K562 (cell line): Measurements from ENCODE around the gene COL10A1. TPM values are rescaled to one million over a fixed set of nuclear protein-coding genes. Genes with fewer than 3 reads are reported as not detected.

Experiments used
- ATAC-seq: fragments of 200-7000 bp; cut with Tn5 transposase; 3 replicates; pipeline ENCODE4 v1.9.1; 2020; ENCODE audit warnings: moderate library complexity
- BruUV-seq: library from RNA; stranded (reverse); fragments of 400-500 nt; replicated peaks from 2 replicates; lab custom pipeline; 2021; lab: Mats Ljungman, UMichigan
- CTCF ChIA-PET: fragments of 300-600 bp; formaldehyde crosslinking; extraction: SDS; loops from one replicate; lab custom pipeline; 2021; ENCODE audit warnings: low intra/inter-chr PET ratio; lab: Yijun Ruan, JAX
- POLR2A ChIA-PET: fragments of 300-600, 350-650 bp; sonication (Branson Sonifier 250); formaldehyde crosslinking; extraction: SDS; loops from one replicate; lab custom pipeline; 2021; ENCODE audit warnings: antibody characterized with exemption, inconsistent platforms; lab: Yijun Ruan, JAX
- DNase-seq, 4 experiments: peaks; one replicate each; pipeline versions ENCODE4 v3.0.0 to v3.0.0-alpha.2; 2011 to 2018; ENCODE audit warnings: low spot score in 3 of 4, mixed read lengths in 3 of 4; ENCODE audit errors: extremely low read depth in 1 of 4
- FAIRE-seq: peaks from 2 replicates; lab custom pipeline; 2011; peaks lifted over from hg19 to GRCh38; lab: Jason Lieb, UNC
- H2AFZ ChIP-seq: 2 replicates; pipeline ENCODE4 v1.6.0; 2011; ENCODE audit warnings: low read depth, low read length, control low read depth, inconsistent platforms
- H3K27ac ChIP-seq: fragments of 200-600 bp; 3 replicates; pipeline ENCODE4 v1.8.0; 2011; ENCODE audit warnings: low read depth, mild to moderate bottlenecking, control low read depth, inconsistent platforms, low read length, moderate library complexity, mixed read lengths; ENCODE audit errors: extremely low read depth
- H3K27me3 ChIP-seq, 2 experiments: fragments of 300-600 bp in 1 of 2; 2 replicates in 1 of 2; 3 replicates in 1 of 2; pipeline versions ENCODE4 v1.6.0 to v1.8.0; 2011; ENCODE audit warnings: inconsistent platforms in 2 of 2, low read length in 2 of 2, mild to moderate bottlenecking in 1 of 2, mixed read lengths in 1 of 2, moderate library complexity in 1 of 2; ENCODE audit not compliant: control insufficient read depth in 2 of 2, insufficient read depth in 2 of 2
- H3K36me3 ChIP-seq: fragments of 300-600 bp; 3 replicates; pipeline ENCODE4 v1.8.0; 2011; ENCODE audit warnings: mild to moderate bottlenecking, low read length, inconsistent platforms; ENCODE audit not compliant: control insufficient read depth, insufficient read depth
- H3K4me1 ChIP-seq, 2 experiments: fragments of 200-600 bp in 1 of 2; replicated peaks in 1 of 2; 2 replicates in 1 of 2; 3 replicates in 1 of 2; pipeline versions ENCODE4 v1.5.1 to v1.8.0; 2011; ENCODE audit warnings: inconsistent platforms in 2 of 2, low read length in 2 of 2, mild to moderate bottlenecking in 1 of 2, mixed read lengths in 1 of 2, moderate library complexity in 1 of 2; ENCODE audit not compliant: control insufficient read depth in 2 of 2, insufficient read depth in 2 of 2
- H3K4me2 ChIP-seq: 2 replicates; pipeline ENCODE4 v1.6.1; 2011; ENCODE audit warnings: low read length, control low read depth, inconsistent platforms, mixed read lengths; ENCODE audit not compliant: insufficient read depth
- H3K4me3 ChIP-seq: fragments of 200-600 bp; sonication (generic), shearing (Covaris generic); 2 replicates; pipeline ENCODE4 v1.5.1; 2016; ENCODE audit warnings: control low read depth, inconsistent platforms
- H3K79me2 ChIP-seq: fragments of 200-600 bp; 3 replicates; pipeline ENCODE4 v1.8.0; 2011; ENCODE audit warnings: low read length, inconsistent platforms; ENCODE audit not compliant: control insufficient read depth, insufficient read depth
- H3K9ac ChIP-seq, 2 experiments: 2 replicates each; pipeline versions ENCODE4 v1.6.0 to v1.6.1; 2011; ENCODE audit warnings: low read depth in 2 of 2, low read length in 2 of 2, control low read depth in 1 of 2, inconsistent platforms in 1 of 2, mild to moderate bottlenecking in 1 of 2, mixed read lengths in 1 of 2; ENCODE audit not compliant: insufficient read depth in 1 of 2
- H3K9me1 ChIP-seq: one replicate; pipeline ENCODE4 v1.6.0; 2011; ENCODE audit warnings: inconsistent platforms, mild to moderate bottlenecking, low read length, moderate library complexity; ENCODE audit not compliant: control insufficient read depth, insufficient read depth
- H3K9me3 ChIP-seq: replicated peaks from 2 replicates; pipeline ENCODE4 v1.5.1; 2011; ENCODE audit warnings: low read depth, low read length, inconsistent platforms; ENCODE audit not compliant: control insufficient read depth, insufficient read depth
- H4K20me1 ChIP-seq: replicated peaks from 2 replicates; pipeline ENCODE4 v1.6.1; 2011; ENCODE audit warnings: low read length, inconsistent platforms, mixed read lengths; ENCODE audit not compliant: control insufficient read depth, insufficient read depth
- BACH1 ChIP-seq: fragments of 200-800 bp; sonication (Bioruptor generic); IDR thresholded peaks from 2 replicates; pipeline ENCODE4 v1.6.1; 2016; ENCODE audit warnings: missing genetic modification characterization, missing compliant biosample characterization
- CSDE1 ChIP-seq, 2 experiments: fragments of 450-650 bp; IDR thresholded peaks; 2 replicates each; pipeline ENCODE4 v1.6.1; 2016; ENCODE audit warnings: mild to moderate bottlenecking in 1 of 2
- CTBP1 ChIP-seq: fragments of 450-650 bp; IDR thresholded peaks from 2 replicates; pipeline ENCODE4 v1.6.1; 2016; ENCODE audit warnings: borderline replicate concordance
- FOXK1 ChIP-seq: sonication (generic); formaldehyde crosslinking; IDR thresholded peaks from 2 replicates; pipeline ENCODE4 v1.8.0; 2022; ENCODE audit warnings: missing genetic modification reagents, mild to moderate bottlenecking, borderline replicate concordance
- ZFP36 ChIP-seq: fragments of 150-350 bp; IDR thresholded peaks from 2 replicates; pipeline ENCODE4 v1.6.1; 2018; ENCODE audit warnings: low read length, low read depth; ENCODE audit not compliant: partially characterized antibody
- ZNF133 ChIP-seq: fragments of 250-450 bp; sonication (Bioruptor Pico); IDR thresholded peaks from 2 replicates; pipeline ENCODE4 v1.4.0; 2020; ENCODE audit warnings: mild to moderate bottlenecking
- ZNF436 ChIP-seq: fragments of 250-450, 450-650 bp; sonication (Bioruptor Pico); formaldehyde crosslinking; IDR thresholded peaks from 2 replicates; pipeline ENCODE4 v1.7.0; 2020; ENCODE audit warnings: mild to moderate bottlenecking
- WGBS: fragments of 100-300 bp; shearing (Covaris generic); methylation state at CpG from one replicate; pipeline ENCODE4 v1.1.6; 2016; ENCODE audit warnings: low coverage, mixed read lengths; ENCODE audit not compliant: insufficient coverage; ENCODE audit errors: missing lambda C conversion rate; 5-methylcytosine and 5-hydroxymethylcytosine counted together
- in situ Hi-C: fragments of 300-500 bp; cut with MboI; formaldehyde crosslinking; loops from 4 replicates; pipeline ENCODE4 v1.15.0; 2018; ENCODE audit warnings: inconsistent platforms, mixed read lengths
- intact Hi-C: fragments of 100-400 bp; cut with micrococcal nuclease; formaldehyde crosslinking; loops from 2 replicates; pipeline ENCODE4 v1.14.2; 2022
- polyA plus RNA-seq, 8 experiments: library from polyadenylated mRNA; depleted of rRNA in 4 of 8; stranded (reverse) in 5 of 8; unstranded in 3 of 8; fragments of >200 nt; fragmentation: Nextera tagmentation in 2 of 8; fragmentation: Illumina TruSeq in 1 of 8; extraction: Ambion mirVana in 2 of 8; extraction: Trizol in 1 of 8; gene quantifications; 2 replicates each; pipeline versions ENCODE4 v1.2.1 to v1.2.3, GENCODE V29; 2011 to 2014; ENCODE audit warnings: inconsistent platforms in 1 of 8, missing spikeins in 1 of 8
- total RNA-seq, 7 experiments: library from RNA; depleted of rRNA in 6 of 7; stranded (reverse); fragments of >200 nt in 6 of 7; fragmentation: Illumina TruSeq in 2 of 7; extraction: Trizol in 2 of 7; gene quantifications; 2 replicates each; pipeline versions ENCODE4 v1.2.1 to v1.2.3, GENCODE V29; 2011 to 2021; ENCODE audit warnings: low replicate concordance in 1 of 7
- TF ChIP-seq, protein P1 (sequence below), 2 experiments: fragments of 450-650 bp in 1 of 2; sonication (generic) in 1 of 2; formaldehyde crosslinking in 1 of 2; IDR thresholded peaks; 2 replicates each; pipeline versions ENCODE4 v1.7.1 to v1.9.0; 2016 to 2022; ENCODE audit warnings: inconsistent platforms in 1 of 2, mild to moderate bottlenecking in 1 of 2, missing genetic modification reagents in 1 of 2

The COL10A1 gene
- total and polyA plus RNA-seq, 9 of the 15 experiments (the other 6 are each of a cell fraction or from before 2014, with no cell fraction given): 0.06 to 0.08 TPM; not detected in 7

DNA sequence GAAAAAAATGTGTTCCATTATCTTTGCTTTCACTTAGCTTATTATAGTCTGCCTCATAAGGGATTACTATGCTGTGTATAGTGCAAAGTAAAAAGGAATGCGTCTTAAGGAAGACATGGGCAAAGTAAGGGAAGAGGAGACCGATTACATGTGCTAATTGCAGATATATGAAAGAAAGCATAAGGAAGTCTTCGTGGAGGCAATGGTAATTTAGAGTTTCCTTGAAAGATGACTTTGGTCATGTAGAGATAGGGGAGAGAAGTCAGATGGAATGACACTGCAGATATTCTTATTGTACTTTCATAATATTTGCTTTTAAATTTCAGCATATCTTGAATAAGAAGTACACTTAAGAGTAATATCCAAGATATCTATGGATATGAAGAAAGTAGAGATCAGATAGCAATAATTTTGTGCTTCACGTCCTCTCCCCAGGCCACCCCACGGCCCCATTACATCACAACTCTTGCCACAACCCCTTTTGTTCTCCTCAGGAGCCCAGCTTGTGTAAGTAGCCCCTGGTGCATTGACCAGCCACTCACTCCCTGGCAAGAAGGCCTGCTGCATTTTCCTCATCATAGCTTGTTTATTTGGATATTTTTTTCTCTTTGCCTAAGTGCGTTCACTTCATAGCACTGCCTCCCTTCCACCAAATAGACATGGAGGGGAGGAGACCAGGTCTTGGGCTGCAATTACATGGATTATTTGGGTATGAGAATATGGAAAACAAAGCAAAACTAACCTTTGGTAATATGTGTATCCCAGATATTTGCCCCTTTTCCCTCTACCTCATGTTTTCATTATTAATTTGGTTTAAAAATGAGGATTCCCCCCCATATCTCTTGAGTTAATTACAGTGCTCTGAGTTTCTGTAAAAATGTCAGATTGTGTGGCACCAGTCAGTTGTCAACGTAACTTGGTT, 30.7 kb upstream of the COL10A1 start (continued):
- TF ChIP-seq BACH1: no peak
- no peak for TF ChIP-seq FOXK1 (CRISPR knock-in tag)
- no peak for TF ChIP-seq ZNF133 (CRISPR knock-in tag)
- no peak for TF ChIP-seq CSDE1 (IDR thresholded peaks at IDR 0.05)
- TF ChIP-seq ZNF436 (CRISPR knock-in tag): no peak
- TF ChIP-seq ZFP36: peak; percentile 46

GRCh38 chr6:116154887-116155286, 29.0 kb upstream of the COL10A1 start:
- ChIA-PET POLR2A (no interaction called here), CTCF (no interaction called here)
- no peak for FAIRE-seq
- peaks cover 0 to 16% of the 10 kb centered on the region in 2 experiments; a peak in 3 of 5 replicates for H3K4me1 ChIP-seq
- no peaks in the 10 kb centered on the region for H3K9me3 ChIP-seq
- in situ Hi-C loops: no loop called here
- no peaks in the 10 kb centered on the region for H3K79me2 ChIP-seq
- H3K27me3 ChIP-seq: no peaks in the 10 kb centered on the region
- no peak overlapping the region for H2AFZ ChIP-seq
- WGBS: 50% methylated on average over 2 of the region's 2 CpGs
- no peak overlapping the region for H3K4me2 ChIP-seq
- H3K27ac ChIP-seq: no peak overlapping the region
- intact Hi-C loops: no loop called here
- no TSS peak for BruUV-seq
- no peak for ATAC-seq
- no peak overlapping the region for H3K9ac ChIP-seq
- TF ChIP-seq, protein P1, sequence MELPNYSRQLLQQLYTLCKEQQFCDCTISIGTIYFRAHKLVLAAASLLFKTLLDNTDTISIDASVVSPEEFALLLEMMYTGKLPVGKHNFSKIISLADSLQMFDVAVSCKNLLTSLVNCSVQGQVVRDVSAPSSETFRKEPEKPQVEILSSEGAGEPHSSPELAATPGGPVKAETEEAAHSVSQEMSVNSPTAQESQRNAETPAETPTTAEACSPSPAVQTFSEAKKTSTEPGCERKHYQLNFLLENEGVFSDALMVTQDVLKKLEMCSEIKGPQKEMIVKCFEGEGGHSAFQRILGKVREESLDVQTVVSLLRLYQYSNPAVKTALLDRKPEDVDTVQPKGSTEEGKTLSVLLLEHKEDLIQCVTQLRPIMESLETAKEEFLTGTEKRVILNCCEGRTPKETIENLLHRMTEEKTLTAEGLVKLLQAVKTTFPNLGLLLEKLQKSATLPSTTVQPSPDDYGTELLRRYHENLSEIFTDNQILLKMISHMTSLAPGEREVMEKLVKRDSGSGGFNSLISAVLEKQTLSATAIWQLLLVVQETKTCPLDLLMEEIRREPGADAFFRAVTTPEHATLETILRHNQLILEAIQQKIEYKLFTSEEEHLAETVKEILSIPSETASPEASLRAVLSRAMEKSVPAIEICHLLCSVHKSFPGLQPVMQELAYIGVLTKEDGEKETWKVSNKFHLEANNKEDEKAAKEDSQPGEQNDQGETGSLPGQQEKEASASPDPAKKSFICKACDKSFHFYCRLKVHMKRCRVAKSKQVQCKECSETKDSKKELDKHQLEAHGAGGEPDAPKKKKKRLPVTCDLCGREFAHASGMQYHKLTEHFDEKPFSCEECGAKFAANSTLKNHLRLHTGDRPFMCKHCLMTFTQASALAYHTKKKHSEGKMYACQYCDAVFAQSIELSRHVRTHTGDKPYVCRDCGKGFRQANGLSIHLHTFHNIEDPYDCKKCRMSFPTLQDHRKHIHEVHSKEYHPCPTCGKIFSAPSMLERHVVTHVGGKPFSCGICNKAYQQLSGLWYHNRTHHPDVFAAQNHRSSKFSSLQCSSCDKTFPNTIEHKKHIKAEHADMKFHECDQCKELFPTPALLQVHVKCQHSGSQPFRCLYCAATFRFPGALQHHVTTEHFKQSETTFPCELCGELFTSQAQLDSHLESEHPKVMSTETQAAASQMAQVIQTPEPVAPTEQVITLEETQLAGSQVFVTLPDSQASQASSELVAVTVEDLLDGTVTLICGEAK (IDR thresholded peaks at IDR 0.05): peak; percentile 75
- TF ChIP-seq, protein P1 (CRISPR knock-in tag; IDR thresholded peaks at IDR 0.05): no peak
- no peak for TF ChIP-seq CTBP1
- TF ChIP-seq, all 486 proteins: peak for 1
- Histone ChIP-seq H3K4me3 (no peak overlapping the region), H3K9me1 (no peaks in the 10 kb centered on the region), H4K20me1 (no peaks in the 10 kb centered on the region), H3K36me3 (no peaks in the 10 kb centered on the region)
- DNase-seq: no peak
